ENCODE results near the gene DUSP6. TPM values are rescaled to one million over a fixed set of nuclear protein-coding genes. Genes with fewer than 3 reads are reported as not detected.
A peak's percentile ranks its signal among the peaks of the same experiment; 100 is the strongest.

Gene DUSP6
- total RNA-seq, 2 donors from 2014 or later, result 30.6 to 36.2 TPM

- intact Hi-C loops (cut with DNase I), result no loop called here
- H3K36me3 ChIP-seq, result no peaks in the 10 kb centered on the region
These were observed 24.5 kb upstream of the DUSP6 start for GRCh38 chr12:89376844-89377243.

GRCh38 chr12:89376202-89376529 lies 23.9 kb upstream of the DUSP6 start:
- DNase-seq (ENCODE audit: low spot score), result no peak
- TF ChIP-seq, protein P1, sequence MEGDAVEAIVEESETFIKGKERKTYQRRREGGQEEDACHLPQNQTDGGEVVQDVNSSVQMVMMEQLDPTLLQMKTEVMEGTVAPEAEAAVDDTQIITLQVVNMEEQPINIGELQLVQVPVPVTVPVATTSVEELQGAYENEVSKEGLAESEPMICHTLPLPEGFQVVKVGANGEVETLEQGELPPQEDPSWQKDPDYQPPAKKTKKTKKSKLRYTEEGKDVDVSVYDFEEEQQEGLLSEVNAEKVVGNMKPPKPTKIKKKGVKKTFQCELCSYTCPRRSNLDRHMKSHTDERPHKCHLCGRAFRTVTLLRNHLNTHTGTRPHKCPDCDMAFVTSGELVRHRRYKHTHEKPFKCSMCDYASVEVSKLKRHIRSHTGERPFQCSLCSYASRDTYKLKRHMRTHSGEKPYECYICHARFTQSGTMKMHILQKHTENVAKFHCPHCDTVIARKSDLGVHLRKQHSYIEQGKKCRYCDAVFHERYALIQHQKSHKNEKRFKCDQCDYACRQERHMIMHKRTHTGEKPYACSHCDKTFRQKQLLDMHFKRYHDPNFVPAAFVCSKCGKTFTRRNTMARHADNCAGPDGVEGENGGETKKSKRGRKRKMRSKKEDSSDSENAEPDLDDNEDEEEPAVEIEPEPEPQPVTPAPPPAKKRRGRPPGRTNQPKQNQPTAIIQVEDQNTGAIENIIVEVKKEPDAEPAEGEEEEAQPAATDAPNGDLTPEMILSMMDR (IDR thresholded peaks at IDR 0.05), result no peak
- TF ChIP-seq POLR2A (IDR thresholded peaks at IDR 0.05), result no peak
- no peak for TF ChIP-seq POLR2AphosphoS5 (IDR thresholded peaks at IDR 0.05)
- H3K36me3 ChIP-seq, result no peaks in the 10 kb centered on the region
- 77% methylated on average over 1 of the region's 1 CpG for WGBS
- peaks cover 3% of the 10 kb centered on the region for H3K4me1 ChIP-seq (replicated peaks)
- H3K27ac ChIP-seq, result no peak overlapping the region
- intact Hi-C loops (cut with DNase I), result no loop called here
- H3K4me3 ChIP-seq, result no peak overlapping the region
- H3K9me3 ChIP-seq, result no peaks in the 10 kb centered on the region
- H3K27me3 ChIP-seq (replicated peaks; ENCODE audit: insufficient read depth), result no peaks in the 10 kb centered on the region

More at GRCh38 chr12:89376844-89377243, 24.5 kb upstream of the DUSP6 start:
- Histone ChIP-seq H3K9me3 (no peaks in the 10 kb centered on the region), H3K4me1 (replicated peaks) (peaks cover 3% of the 10 kb centered on the region), H3K27ac (no peak overlapping the region), H3K27me3 (replicated peaks; ENCODE audit: insufficient read depth) (no peaks in the 10 kb centered on the region), H3K4me3 (no peak overlapping the region)
- no peak for DNase-seq (ENCODE audit: low spot score)
- 58% methylated on average over 2 of the region's 2 CpGs for WGBS
- no peak for TF ChIP-seq POLR2A (IDR thresholded peaks at IDR 0.05)
- TF ChIP-seq POLR2AphosphoS5 (IDR thresholded peaks at IDR 0.05), result peak; percentile 72

- Histone ChIP-seq H3K27ac (no peak overlapping the region), H3K36me3 (no peaks in the 10 kb centered on the region), H3K9me3 (no peaks in the 10 kb centered on the region), H3K4me1 (replicated peaks) (peaks cover 3% of the 10 kb centered on the region), H3K27me3 (replicated peaks; ENCODE audit: insufficient read depth) (no peaks in the 10 kb centered on the region), H3K4me3 (no peak overlapping the region)
- peak; percentile 23 for DNase-seq (ENCODE audit: low spot score)
- intact Hi-C loops (cut with DNase I), result no loop called here
- 29% methylated on average over 2 of the region's 2 CpGs for WGBS
- peak; percentile 29 for TF ChIP-seq POLR2AphosphoS5 (IDR thresholded peaks at IDR 0.05)
- no peak for TF ChIP-seq POLR2A (IDR thresholded peaks at IDR 0.05)
These were observed 21.7 kb upstream of the DUSP6 start for GRCh38 chr12:89373763-89374572.

- Histone ChIP-seq H3K4me1 (replicated peaks) (peaks cover 3% of the 10 kb centered on the region), H3K9me3 (no peaks in the 10 kb centered on the region), H3K27ac (no peak overlapping the region), H3K27me3 (replicated peaks; ENCODE audit: insufficient read depth) (no peaks in the 10 kb centered on the region), H3K36me3 (no peaks in the 10 kb centered on the region), H3K4me3 (no peak overlapping the region)
- DNase-seq (ENCODE audit: low spot score), result no peak
- TF ChIP-seq, protein P1 (IDR thresholded peaks at IDR 0.05), result no peak
- TF ChIP-seq POLR2AphosphoS5 (IDR thresholded peaks at IDR 0.05), result no peak
- no peak for TF ChIP-seq POLR2A (IDR thresholded peaks at IDR 0.05)
- 46% methylated on average over 6 of the region's 6 CpGs for WGBS
- intact Hi-C loops (cut with DNase I), result no loop called here
These were observed 20.5 kb upstream of the DUSP6 start for GRCh38 chr12:89372584-89373370.

- peak; percentile 63 for DNase-seq (ENCODE audit: low spot score)
These were observed 18.5 kb upstream of the DUSP6 start for GRCh38 chr12:89370850-89371249.

More at GRCh38 chr12:89370850-89371249, 18.5 kb upstream of the DUSP6 start:
- H3K27ac ChIP-seq, result no peak overlapping the region
- H3K36me3 ChIP-seq, result no peaks in the 10 kb centered on the region
- TF ChIP-seq, protein P1 (IDR thresholded peaks at IDR 0.05), result no peak
- no peak for TF ChIP-seq POLR2A (IDR thresholded peaks at IDR 0.05)
- TF ChIP-seq POLR2AphosphoS5 (IDR thresholded peaks at IDR 0.05), result no peak
- H3K4me3 ChIP-seq, result no peak overlapping the region
- intact Hi-C loops (cut with DNase I), result no loop called here
- no peaks in the 10 kb centered on the region for H3K27me3 ChIP-seq (replicated peaks; ENCODE audit: insufficient read depth)
- H3K9me3 ChIP-seq, result no peaks in the 10 kb centered on the region
- H3K4me1 ChIP-seq (replicated peaks), result no peaks in the 10 kb centered on the region
- 39% methylated on average over 7 of the region's 7 CpGs for WGBS
